ENCODE data around the gene CPNE1.

The CPNE1 gene

GRCh38 chr20:35607003-35607735, 57.5 kb downstream of the CPNE1 start:
- TF ChIP-seq CTCF (IDR thresholded peaks at IDR 0.05; ENCODE audit: low read depth, low read length) (no peak), EZH2phosphoT487 (IDR thresholded peaks at IDR 0.05; ENCODE audit: low read depth) (no peak)
- H4K20me1 ChIP-seq (ENCODE audit: insufficient read depth, low read length): no peaks in the 10 kb centered on the region
- H3K4me2 ChIP-seq (ENCODE audit: low read length): 0 out of 2 replicates have a peak overlapping the region, but pooled peaks have one; percentile 6
- H3K27me3 ChIP-seq (ENCODE audit: low read depth, low read length): no peaks in the 10 kb centered on the region
- H3K4me3 ChIP-seq (ENCODE audit: low read length): no peak overlapping the region
- H3K4me1 ChIP-seq (ENCODE audit: low read length): peaks cover 23% of the 10 kb centered on the region
- peaks cover under 1% of the 10 kb centered on the region; the same call in 1 of the 2 replicates for H3K9me3 ChIP-seq (ENCODE audit: insufficient read depth, low read length)
- H3K27ac ChIP-seq (ENCODE audit: low read length): no peak overlapping the region
- no peaks in the 10 kb centered on the region for H3K79me2 ChIP-seq (ENCODE audit: low read length)
- H3K9ac ChIP-seq (ENCODE audit: low read length): no peak overlapping the region
- no peak overlapping the region for H2AFZ ChIP-seq (ENCODE audit: low read depth, low read length)
- no peaks in the 10 kb centered on the region for H3K36me3 ChIP-seq (replicated peaks; ENCODE audit: low read depth, low read length)

- TF ChIP-seq CTCF (IDR thresholded peaks at IDR 0.05; ENCODE audit: low read depth, low read length): no peak
- TF ChIP-seq EZH2phosphoT487 (IDR thresholded peaks at IDR 0.05; ENCODE audit: low read depth): no peak
- Histone ChIP-seq H2AFZ (ENCODE audit: low read depth, low read length) (no peak overlapping the region), H3K36me3 (replicated peaks; ENCODE audit: low read depth, low read length) (no peaks in the 10 kb centered on the region), H3K27me3 (ENCODE audit: low read depth, low read length) (no peaks in the 10 kb centered on the region), H3K4me2 (ENCODE audit: low read length) (no peak overlapping the region), H3K4me1 (ENCODE audit: low read length) (peaks cover 12% of the 10 kb centered on the region), H3K4me3 (ENCODE audit: low read length) (no peak overlapping the region), H3K9ac (ENCODE audit: low read length) (no peak overlapping the region), H4K20me1 (ENCODE audit: insufficient read depth, low read length) (no peaks in the 10 kb centered on the region), H3K9me3 (ENCODE audit: insufficient read depth, low read length) (no peaks in the 10 kb centered on the region), H3K79me2 (ENCODE audit: low read length) (no peaks in the 10 kb centered on the region), H3K27ac (ENCODE audit: low read length) (no peak overlapping the region)
These were observed 58.6 kb downstream of the CPNE1 start for GRCh38 chr20:35606127-35606526.

GRCh38 chr20:35604449-35604747, 60.3 kb downstream of the CPNE1 start:
- H3K27me3 ChIP-seq (ENCODE audit: low read depth, low read length): no peaks in the 10 kb centered on the region
- H3K4me3 ChIP-seq (ENCODE audit: low read length): no peak overlapping the region
- H3K27ac ChIP-seq (ENCODE audit: low read length): no peak overlapping the region
- H3K36me3 ChIP-seq (replicated peaks; ENCODE audit: low read depth, low read length): no peaks in the 10 kb centered on the region
- peaks cover 8% of the 10 kb centered on the region for H3K4me1 ChIP-seq (ENCODE audit: low read length)
- no peak overlapping the region for H3K4me2 ChIP-seq (ENCODE audit: low read length)
- H2AFZ ChIP-seq (ENCODE audit: low read depth, low read length): no peak overlapping the region
- H4K20me1 ChIP-seq (ENCODE audit: insufficient read depth, low read length): no peaks in the 10 kb centered on the region
- TF ChIP-seq EZH2phosphoT487 (IDR thresholded peaks at IDR 0.05; ENCODE audit: low read depth) (no peak), CTCF (IDR thresholded peaks at IDR 0.05; ENCODE audit: low read depth, low read length) (peak; percentile 64)
- no peaks in the 10 kb centered on the region for H3K79me2 ChIP-seq (ENCODE audit: low read length)
- H3K9me3 ChIP-seq (ENCODE audit: insufficient read depth, low read length): no peaks in the 10 kb centered on the region
- no peak overlapping the region for H3K9ac ChIP-seq (ENCODE audit: low read length)

- Histone ChIP-seq H2AFZ (ENCODE audit: low read depth, low read length) (no peak overlapping the region), H3K27ac (ENCODE audit: low read length) (no peak overlapping the region), H3K9ac (ENCODE audit: low read length) (no peak overlapping the region), H3K79me2 (ENCODE audit: low read length) (no peaks in the 10 kb centered on the region), H3K4me1 (ENCODE audit: low read length) (peaks cover 8% of the 10 kb centered on the region), H3K27me3 (ENCODE audit: low read depth, low read length) (no peaks in the 10 kb centered on the region), H3K4me3 (ENCODE audit: low read length) (no peak overlapping the region), H3K9me3 (ENCODE audit: insufficient read depth, low read length) (no peaks in the 10 kb centered on the region), H3K36me3 (replicated peaks; ENCODE audit: low read depth, low read length) (no peaks in the 10 kb centered on the region), H4K20me1 (ENCODE audit: insufficient read depth, low read length) (no peaks in the 10 kb centered on the region), H3K4me2 (ENCODE audit: low read length) (no peak overlapping the region)
- no peak for TF ChIP-seq CTCF (IDR thresholded peaks at IDR 0.05; ENCODE audit: low read depth, low read length)
These were observed 60.8 kb downstream of the CPNE1 start for GRCh38 chr20:35603695-35604448.
